Measurements from ENCODE around the gene LIG3. TPM values are rescaled to one million over a fixed set of nuclear protein-coding genes. Genes with fewer than 3 reads are reported as not detected.

LIG3 gene
- 34.5 and 36.2 TPM in 2 replicates for total RNA-seq (2016; rRNA removed; fragmentation: Illumina TruSeq; extraction: Trizol)
- 10.9 and 13.1 TPM in 2 replicates for total RNA-seq (2016; cell fraction: cytosol; rRNA removed; fragmentation: Illumina TruSeq; extraction: Trizol; ENCODE audit: low read depth)
- 31.5 and 37.3 TPM in 2 replicates for total RNA-seq (2016; cell fraction: insoluble cytoplasmic fraction; rRNA removed; fragmentation: Illumina TruSeq; extraction: Trizol)
- total RNA-seq (2016; cell fraction: membrane; rRNA removed; fragmentation: Illumina TruSeq; extraction: Trizol), result 11.5 and 12.7 TPM in 2 replicates
- 48.1 and 52.8 TPM in 2 replicates for total RNA-seq (2016; cell fraction: nucleus; rRNA removed; fragmentation: Illumina TruSeq; extraction: Trizol)
- 23.7 and 34.4 TPM in 2 replicates for polyA plus RNA-seq (2011; rRNA removed)
- 23.0 and 25.2 TPM in 2 replicates for polyA plus RNA-seq (2011; cell fraction: cytosol; rRNA removed)
- 59.1 and 70.4 TPM in 2 replicates for polyA plus RNA-seq (2011; cell fraction: nucleus; rRNA removed)
- polyA plus RNA-seq (2012), result 15.1 and 16.4 TPM in 2 replicates
- polyA plus RNA-seq (2016; cell fraction: cytosol; fragmentation: Illumina TruSeq; extraction: Trizol; ENCODE audit: low read depth), result 1.9 and 3.1 TPM in 2 replicates
- 29.2 and 30.6 TPM in 2 replicates for polyA plus RNA-seq (2016; cell fraction: insoluble cytoplasmic fraction; fragmentation: Illumina TruSeq; extraction: Trizol; ENCODE audit: low read depth)
- 4.0 and 4.9 TPM in 2 replicates for polyA plus RNA-seq (2016; cell fraction: membrane; fragmentation: Illumina TruSeq; extraction: Trizol; ENCODE audit: low read depth)
- 33.0 and 38.6 TPM in 2 replicates for polyA plus RNA-seq (2016; cell fraction: nucleus; fragmentation: Illumina TruSeq; extraction: Trizol; ENCODE audit: insufficient read depth, low read depth)
- 99.8 and 102 TPM in 2 replicates for polyA minus RNA-seq (2011; rRNA and poly(A)+ RNA removed; ENCODE audit: low replicate concordance)
- 35.2 and 41.3 TPM in 2 replicates for polyA minus RNA-seq (2011; cell fraction: cytosol; rRNA and poly(A)+ RNA removed)
- polyA minus RNA-seq (2011; cell fraction: nucleus; rRNA and poly(A)+ RNA removed), result 104 and 116 TPM in 2 replicates
- Bru-seq, nascent RNA, result percentile 75 among the genes with signal in this experiment
- percentile 75 among the genes with signal in this experiment for BruChase-seq, experiment 1, labeled RNA remaining after a 6-hour chase
- percentile 79 among the genes with signal in this experiment for BruChase-seq, experiment 2, labeled RNA remaining after a 2-hour chase
- long read RNA-seq, experiment 1, full-length matches to known transcripts, result 3 of 12 reads
- long read RNA-seq, experiment 1, partial matches to known transcripts, result 6 of 12 reads
- long read RNA-seq, experiment 1, other reads (novel, unspliced or antisense), result 3 of 12 reads
- long read RNA-seq, experiment 2, full-length matches to known transcripts, result 8 of 30 reads
- long read RNA-seq, experiment 2, partial matches to known transcripts, result 10 of 30 reads
- long read RNA-seq, experiment 2, other reads (novel, unspliced or antisense), result 12 of 30 reads

- in situ Hi-C loops (cut with HindIII; ENCODE audit: extremely low pct_ligation_motif_present, low pct_unique_long_range_greater_than_20kb), result no loop called here
- no TSS peak for BruUV-seq (replicated peaks)
- H4K20me1 ChIP-seq (ENCODE audit: insufficient read depth, low read length), result no peaks in the 10 kb centered on the region; the same call in 1 of the 2 replicates
- H3K27me3 ChIP-seq (ENCODE audit: control insufficient read depth in 1 of 2, insufficient read depth in 2 of 2, low read length in 2 of 2), result no peaks in the 10 kb centered on the region
- peaks cover 2 to 18% of the 10 kb centered on the region in 2 experiments; a peak in 4 of 5 replicates for H3K36me3 ChIP-seq (replicated peaks in 1 of 2; ENCODE audit: control insufficient read depth in 1 of 2, insufficient read depth in 2 of 2, low read length in 2 of 2)
- H3K9ac ChIP-seq (ENCODE audit: insufficient read depth, low read depth, low read length), result peak within 1 kb of the TSS; percentile 99
- peak; percentile 89 for DNase-seq (ENCODE audit: low spot score)
- peak; percentile 79 for ATAC-seq
- peak within 1 kb of the TSS; percentile 85 for H3K4me2 ChIP-seq (ENCODE audit: low read depth, low read length)
- no peak within 1 kb of the TSS for H2AFZ ChIP-seq (ENCODE audit: low read length)
- peaks cover 44% of the 10 kb centered on the region for H3K4me1 ChIP-seq (ENCODE audit: insufficient read depth, low read length)
- H3K27ac ChIP-seq (ENCODE audit: extremely low read length, insufficient read depth, low read length), result peak within 1 kb of the TSS; percentile 98
- H3K9me3 ChIP-seq (ENCODE audit: low read length), result no peaks in the 10 kb centered on the region
- CTCF ChIA-PET (ENCODE audit: low intra/inter-chr PET ratio, low total read pairs), result no interaction called here
- POLR2A ChIA-PET, result interaction anchor here (1.0 to 3.2 kb wide), 8 partner anchors 16 to 148 kb away, joined by 3 to 14 read pairs (median 6); partner anchors contain the start of genes CCT6B, RFFL and ZNF830
- H3K79me2 ChIP-seq (ENCODE audit: insufficient read depth, low read length), result peaks cover 32% of the 10 kb centered on the region
- whole genome bisulfite sequencing (ENCODE audit: low lambda C conversion rate), result 10% methylated on average over 4 of the region's 39 CpGs
- peak; percentile 59 for FAIRE-seq
- intact Hi-C loops (cut with micrococcal nuclease; ENCODE audit: unreplicated experiment), result loop anchor here (2.0 kb wide), 1 partner anchor 20 kb away; the partner anchor contains the start of genes CCT6B and ZNF830
- H3K4me3 ChIP-seq (replicated peaks in 1 of 3; ENCODE audit: insufficient read depth in 1 of 3, low read depth in 2 of 3, low read length in 3 of 3), result peak within 1 kb of the TSS; percentile 73 to 87 (median 86)
- TF ChIP-seq DMAP1 (CRISPR knock-in tag; IDR thresholded peaks at IDR 0.05) (peak; percentile 96), SMAD1 (CRISPR knock-in tag; IDR thresholded peaks at IDR 0.05; ENCODE audit: borderline replicate concordance, low read depth) (no peak), CHD4 (IDR thresholded peaks at IDR 0.05; ENCODE audit: borderline replicate concordance, low read length) (no peak), GFI1 (CRISPR knock-in tag; IDR thresholded peaks at IDR 0.05; ENCODE audit: borderline replicate concordance) (no peak; the same call in 1 of the 2 replicates), BATF2 (CRISPR knock-in tag; IDR thresholded peaks at IDR 0.05) (no peak), TBX2 (CRISPR knock-in tag; IDR thresholded peaks at IDR 0.05; ENCODE audit: borderline replicate concordance) (peak; percentile 2; the same call in 1 of the 2 replicates), ZNF318 (CRISPR knock-in tag; IDR thresholded peaks at IDR 0.05) (no peak), DDIT3 (CRISPR knock-in tag; IDR thresholded peaks at IDR 0.05) (no peak), ZNF510 (CRISPR knock-in tag; IDR thresholded peaks at IDR 0.05; ENCODE audit: low read depth) (no peak)
Measured at GRCh38 chr17:34980353-34980680, at the start of gene LIG3. LIG3 (plus strand) TSS chr17:34980512; CDS start chr17:34983006, 2,494 bp downstream.

Measured in HepG2 (cell line).